DND-41 (cell line): ENCODE results near the gene AUTS2.

ENCODE experiments used
- ATAC-seq: fragments of 200-7000 bp; cut with Tn5 transposase; 3 replicates; pipeline ENCODE4 v1.9.1; 2021; ENCODE audit warnings: low read depth; ENCODE audit not compliant: insufficient read depth
- DNase-seq: peaks from one replicate; pipeline ENCODE4 v3.0.0-alpha.2; 2020
- H2AFZ ChIP-seq: 2 replicates; pipeline ENCODE4 v1.6.0; 2012; ENCODE audit warnings: low read depth, low read length
- H3K27ac ChIP-seq: 2 replicates; pipeline ENCODE4 v1.5.1; 2012; ENCODE audit warnings: low read length, inconsistent platforms
- H3K27me3 ChIP-seq: fragments of 200-600 bp; sonication (generic); 2 replicates; pipeline ENCODE4 v1.6.0; 2012; ENCODE audit warnings: low read length, mild to moderate bottlenecking, inconsistent platforms; ENCODE audit not compliant: insufficient read depth, poor library complexity
- H3K36me3 ChIP-seq: 2 replicates; pipeline ENCODE4 v1.5.1; 2012; ENCODE audit warnings: low read length, inconsistent platforms; ENCODE audit not compliant: insufficient read depth
- H3K4me1 ChIP-seq: 2 replicates; pipeline ENCODE4 v1.5.1; 2012; ENCODE audit warnings: mild to moderate bottlenecking, low read length; ENCODE audit not compliant: insufficient read depth
- H3K4me2 ChIP-seq: 2 replicates; pipeline ENCODE4 v1.6.0; 2012; ENCODE audit warnings: mild to moderate bottlenecking, moderate library complexity, low read length, inconsistent platforms; ENCODE audit not compliant: insufficient read depth
- H3K4me3 ChIP-seq, 2 experiments: fragments of 200-600 bp in 1 of 2; shearing (Covaris generic) in 1 of 2; 2 replicates each; pipeline ENCODE4 v1.5.1; 2012 to 2016; ENCODE audit warnings: inconsistent platforms in 2 of 2, low read length in 2 of 2, mild to moderate bottlenecking in 2 of 2, low read depth in 1 of 2, moderate library complexity in 1 of 2
- H3K79me2 ChIP-seq: 2 replicates; pipeline ENCODE4 v1.6.0; 2012; ENCODE audit warnings: low read length, inconsistent platforms; ENCODE audit not compliant: insufficient read depth
- H3K9ac ChIP-seq: 2 replicates; pipeline ENCODE4 v1.6.0; 2012; ENCODE audit warnings: low read depth, mild to moderate bottlenecking, inconsistent platforms, low read length, moderate library complexity
- H3K9me3 ChIP-seq: 2 replicates; pipeline ENCODE4 v1.5.1; 2012; ENCODE audit warnings: low read length, moderate library complexity, mild to moderate bottlenecking, inconsistent platforms; ENCODE audit not compliant: insufficient read depth, severe bottlenecking
- H4K20me1 ChIP-seq: 2 replicates; pipeline ENCODE4 v1.6.0; 2012; ENCODE audit warnings: low read length; ENCODE audit not compliant: insufficient read depth
- CTCF ChIP-seq: IDR thresholded peaks from 2 replicates; pipeline ENCODE4 v1.5.1; 2012; ENCODE audit warnings: borderline replicate concordance, low read length, moderate library complexity, mild to moderate bottlenecking; ENCODE audit not compliant: poor library complexity, severe bottlenecking; ENCODE audit errors: extremely low read depth
- EZH2 ChIP-seq: IDR thresholded peaks from 3 replicates; pipeline ENCODE4 v1.6.1; 2012; ENCODE audit warnings: borderline replicate concordance, low read depth, mild to moderate bottlenecking, moderate library complexity, low read length, inconsistent platforms; ENCODE audit not compliant: severe bottlenecking

Gene AUTS2

GRCh38 chr7:70807650-70808049, 1209.4 kb downstream of the AUTS2 start:
- Histone ChIP-seq H3K4me2 (no peak overlapping the region), H3K4me1 (peaks cover 12% of the 10 kb centered on the region; the same call in 1 of the 2 replicates), H3K27me3 (no peaks in the 10 kb centered on the region), H3K79me2 (no peaks in the 10 kb centered on the region), H3K9ac (no peak overlapping the region), H3K36me3 (no peaks in the 10 kb centered on the region), H3K4me3 (no peak overlapping the region), H3K9me3 (no peaks in the 10 kb centered on the region), H2AFZ (no peak overlapping the region), H3K27ac (no peak overlapping the region), H4K20me1 (no peaks in the 10 kb centered on the region)
- DNase-seq (no peak), ATAC-seq (no peak)
- TF ChIP-seq CTCF (no peak), EZH2 (no peak)

- no peaks in the 10 kb centered on the region for H4K20me1 ChIP-seq
- peaks cover 12% of the 10 kb centered on the region; the same call in 1 of the 2 replicates for H3K4me1 ChIP-seq
- H3K4me2 ChIP-seq, result no peak overlapping the region
- peaks cover 2% of the 10 kb centered on the region for H3K27me3 ChIP-seq
- H3K27ac ChIP-seq, result no peak overlapping the region
- no peak overlapping the region for H2AFZ ChIP-seq
- no peaks in the 10 kb centered on the region for H3K36me3 ChIP-seq
- DNase-seq (no peak), ATAC-seq (no peak)
- H3K79me2 ChIP-seq, result no peaks in the 10 kb centered on the region
- no peaks in the 10 kb centered on the region for H3K9me3 ChIP-seq
- H3K4me3 ChIP-seq, result no peak overlapping the region
- H3K9ac ChIP-seq, result no peak overlapping the region
- TF ChIP-seq EZH2 (no peak), CTCF (no peak)
Observed at GRCh38 chr7:70808876-70809275, 1210.6 kb downstream of the AUTS2 start.

GRCh38 chr7:70810558-70811139, 1212.4 kb downstream of the AUTS2 start:
- ATAC-seq (no peak), DNase-seq (no peak)
- H3K4me2 ChIP-seq, result no peak overlapping the region
- no peaks in the 10 kb centered on the region for H3K9me3 ChIP-seq
- H4K20me1 ChIP-seq, result no peaks in the 10 kb centered on the region
- no peaks in the 10 kb centered on the region for H3K36me3 ChIP-seq
- no peaks in the 10 kb centered on the region for H3K79me2 ChIP-seq
- H3K9ac ChIP-seq, result no peak overlapping the region
- peaks cover 2% of the 10 kb centered on the region for H3K27me3 ChIP-seq
- no peak overlapping the region for H3K27ac ChIP-seq
- H3K4me3 ChIP-seq, result no peak overlapping the region
- no peak for TF ChIP-seq CTCF
- no peak for TF ChIP-seq EZH2
- H3K4me1 ChIP-seq, result peaks cover 12% of the 10 kb centered on the region; the same call in 1 of the 2 replicates
- no peak overlapping the region for H2AFZ ChIP-seq
